GM19455 (cell line): ENCODE data around the gene PITPNC1.
"Not testable (repeated sequence)": the region's sequence is repeated elsewhere in the genome, so short reads cannot be mapped to it uniquely, and the experiment has no call there.

Source experiments
- ATAC-seq: cut with Tn5 transposase; IDR thresholded peaks from one replicate; pipeline ENCODE4 v1.9.1; 2021; ENCODE audit not compliant: unreplicated experiment

PITPNC1 gene

GRCh38 chr17:67712375-67712774, 335.3 kb downstream of the PITPNC1 start:
- ATAC-seq: no peak

DNA sequence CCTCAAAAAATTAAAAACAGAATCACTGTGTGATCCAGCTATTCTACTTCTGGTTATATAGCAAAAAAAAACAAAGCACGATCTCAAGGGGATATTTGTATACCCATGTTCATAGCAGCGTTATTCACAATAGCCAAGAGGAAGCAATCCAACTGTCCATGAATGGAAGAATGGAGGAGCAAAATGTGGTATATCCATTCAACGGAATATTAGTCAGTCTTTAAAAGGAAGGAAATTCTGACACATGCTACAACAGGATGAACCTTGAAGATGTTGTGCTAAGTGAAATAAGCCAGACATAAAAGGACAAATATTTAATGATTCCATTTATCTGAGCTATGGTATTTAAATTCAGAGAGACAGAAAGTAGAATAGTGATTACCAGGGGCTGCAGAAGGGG, 336.1 kb downstream of the PITPNC1 start:
- ATAC-seq: no peak

GRCh38 chr17:67716405-67716798, 339.3 kb downstream of the PITPNC1 start:
- ATAC-seq: no peak

GRCh38 chr17:67717192-67717623, 340.1 kb downstream of the PITPNC1 start:
- no peak for ATAC-seq

- ATAC-seq: peak; percentile 97
These were observed 340.7 kb downstream of the PITPNC1 start, which contains the start of gene NOL11 for GRCh38 chr17:67717624-67718324. Gene NOL11 (plus strand): TSS chr17:67717936. CDS start chr17:67717948, 12 bp downstream.

GRCh38 chr17:67718325-67718941, 341.4 kb downstream of the PITPNC1 start:
- peak; percentile 1 for ATAC-seq

- ATAC-seq: no peak
These were observed 348.3 kb downstream of the PITPNC1 start for GRCh38 chr17:67725373-67725791.

- no peak for ATAC-seq
These were observed 348.7 kb downstream of the PITPNC1 start for GRCh38 chr17:67725807-67726206.

- ATAC-seq: not testable (repeated sequence)
These were observed 350.3 kb downstream of the PITPNC1 start for GRCh38 chr17:67727152-67728039.

- ATAC-seq: no peak
These were observed 352.8 kb downstream of the PITPNC1 start for GRCh38 chr17:67729903-67730302.

DNA sequence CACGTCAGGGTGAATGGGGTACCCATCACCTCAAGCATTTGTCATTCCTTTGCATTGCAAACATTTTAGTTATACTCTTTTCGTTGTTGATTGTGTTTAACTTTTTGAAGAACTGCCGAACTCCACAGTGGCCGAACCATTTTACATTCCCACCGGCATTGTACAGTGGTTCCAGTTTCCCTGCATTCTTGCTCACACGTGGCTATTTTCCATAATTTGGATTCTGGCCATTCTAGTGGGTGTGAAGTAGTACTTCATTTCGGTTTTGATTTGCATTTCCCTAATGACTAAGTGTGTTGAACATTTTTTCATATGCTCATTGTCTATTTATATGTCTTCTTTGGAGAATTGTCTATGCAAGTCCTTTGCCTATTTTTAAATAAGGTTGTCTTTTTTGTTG, 353.6 kb downstream of the PITPNC1 start:
- no peak for ATAC-seq

- ATAC-seq: no peak
These were observed 356.4 kb downstream of the PITPNC1 start for GRCh38 chr17:67733449-67733848.

- ATAC-seq: no peak
These were observed 360.1 kb downstream of the PITPNC1 start for GRCh38 chr17:67737145-67737544.

DNA sequence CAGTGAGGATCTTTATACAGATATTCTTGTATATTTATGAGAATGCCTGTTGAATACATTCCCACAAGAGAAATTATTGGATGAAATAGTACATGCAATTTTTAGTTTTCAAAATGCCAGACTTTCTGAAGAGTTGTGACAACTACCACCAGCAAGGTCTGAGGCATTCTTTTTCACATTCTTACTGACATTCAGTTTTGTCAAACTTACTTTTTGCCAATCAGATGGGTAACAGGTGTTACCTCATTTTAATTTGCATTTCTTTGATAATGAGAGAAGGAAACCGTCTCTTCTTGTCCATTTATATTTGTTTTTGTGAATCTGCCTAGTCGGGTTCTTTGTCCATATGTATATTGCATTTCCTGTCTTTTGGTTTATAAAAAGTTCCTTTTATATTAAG, 364.9 kb downstream of the PITPNC1 start:
- ATAC-seq: no peak
